GM19467 (cell line): Measurements from ENCODE around the gene LRRC47.

Source experiments
- ATAC-seq: cut with Tn5 transposase; IDR thresholded peaks from one replicate; pipeline ENCODE4 v1.9.1; 2021; ENCODE audit warnings: mild to moderate bottlenecking, moderate library complexity; ENCODE audit not compliant: unreplicated experiment

Gene LRRC47

DNA sequence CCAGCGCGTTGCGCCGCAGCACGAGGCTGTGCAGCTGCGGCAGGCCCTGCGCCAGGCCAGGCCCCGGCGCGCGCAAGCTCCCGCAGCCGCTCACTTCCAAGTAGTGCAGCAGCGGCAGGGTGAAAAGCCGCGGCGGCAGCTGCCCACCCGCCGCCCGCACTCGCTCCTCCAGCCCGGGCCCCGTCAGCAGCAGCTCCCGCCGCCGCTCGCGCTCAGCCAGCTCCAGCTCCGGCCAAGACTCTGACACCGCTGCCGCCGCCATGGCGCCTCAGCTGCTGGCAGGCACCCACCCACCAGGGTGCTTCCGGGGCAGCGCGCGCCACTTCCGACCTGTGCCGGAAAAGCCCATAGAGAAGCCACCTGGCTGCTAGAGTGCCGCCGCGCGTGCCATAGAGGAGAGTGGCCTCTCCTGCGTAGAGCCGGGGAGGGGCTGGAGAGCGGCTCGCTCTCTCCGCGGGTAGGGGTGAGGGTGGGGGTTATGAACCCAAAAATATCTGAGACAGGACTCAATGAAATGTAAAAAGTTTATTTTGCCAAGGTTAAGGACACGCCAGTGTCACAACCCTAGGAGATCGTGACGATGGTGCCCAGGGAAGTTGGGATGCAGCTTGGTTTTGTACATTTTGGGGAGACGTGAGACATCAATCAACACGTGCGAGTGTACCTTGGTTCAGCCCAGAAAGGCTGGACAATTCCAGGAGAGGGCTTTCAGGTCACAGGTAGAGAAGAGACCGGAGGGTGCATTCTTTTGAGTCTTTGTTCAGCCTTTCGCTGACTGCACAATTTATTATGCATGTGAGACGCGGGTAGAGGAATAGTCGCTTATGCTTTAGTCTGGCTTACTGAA lies at the start of gene LRRC47:
Gene LRRC47, minus strand, starts transcription at position 284 of the 847 bp plus-strand sequence. Its CDS starts 22 bp downstream, at position 262.
- peak; percentile 98 for ATAC-seq

DNA sequence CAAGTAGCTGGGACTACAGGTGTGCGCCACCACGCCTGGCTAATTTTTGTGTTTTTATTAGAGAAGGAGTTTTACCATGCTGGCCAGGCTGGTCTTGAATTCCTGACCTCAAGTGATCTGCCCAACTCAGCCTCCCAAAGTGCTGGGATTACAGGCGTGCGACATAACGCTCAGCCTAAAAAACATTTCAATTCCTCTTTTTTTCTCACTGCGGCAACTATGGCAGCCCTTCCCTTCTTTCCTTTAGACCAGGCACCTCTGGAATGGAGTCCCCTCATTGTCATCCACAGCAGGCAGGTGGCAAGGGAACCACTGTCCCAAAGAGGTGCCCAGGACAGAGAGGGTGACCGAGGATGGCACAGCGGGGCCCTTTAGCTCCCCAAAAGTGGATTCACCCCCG lies 46.6 kb upstream of the LRRC47 start:
- no peak for ATAC-seq

DNA sequence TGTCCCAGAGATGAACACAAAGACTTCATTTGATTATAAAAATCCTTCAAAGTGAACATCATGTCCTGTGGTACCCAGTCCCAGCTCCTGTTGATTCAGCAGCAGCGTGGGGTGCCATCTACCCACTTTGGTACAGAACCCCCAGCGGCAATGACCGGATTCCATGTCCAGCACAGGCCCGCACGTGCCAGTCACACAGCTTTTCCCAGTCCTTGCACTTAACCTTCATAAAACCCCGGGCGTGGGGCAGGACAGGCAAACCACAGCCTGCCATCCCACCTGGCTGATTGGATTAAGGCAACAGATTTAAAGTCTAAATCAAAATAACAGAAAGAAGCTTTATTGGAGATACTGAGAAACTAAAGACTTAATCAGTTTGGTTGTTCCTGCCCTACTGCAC lies 45.2 kb upstream of the LRRC47 start:
- no peak for ATAC-seq

- no peak for ATAC-seq
These were observed 42.5 kb upstream of the LRRC47 start for GRCh38 chr1:3838788-3839187.

GRCh38 chr1:3837685-3838084 lies 41.4 kb upstream of the LRRC47 start:
- no peak for ATAC-seq

GRCh38 chr1:3837200-3837599 lies 40.9 kb upstream of the LRRC47 start:
- no peak for ATAC-seq

DNA sequence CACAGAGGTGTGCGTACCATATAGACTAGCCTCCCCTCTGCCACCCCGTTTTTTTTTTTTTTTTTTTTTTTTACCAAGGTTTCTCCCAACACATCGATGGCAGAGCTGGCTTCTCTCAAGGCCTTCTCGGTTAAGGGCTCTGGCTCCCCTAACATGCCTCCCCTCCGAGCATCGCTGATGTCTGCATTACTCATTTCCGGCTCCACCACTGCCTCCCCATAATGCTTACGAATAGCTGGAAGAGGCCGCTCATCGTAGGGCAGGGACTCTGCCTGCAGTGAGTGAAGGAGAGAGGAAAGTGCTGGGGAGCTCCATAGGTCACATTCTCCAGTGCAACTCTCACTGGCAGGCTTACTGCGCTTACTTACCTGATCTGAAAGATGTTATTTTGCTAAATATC lies 40.1 kb upstream of the LRRC47 start:
- no peak for ATAC-seq

- no peak for ATAC-seq
These were observed 38.4 kb upstream of the LRRC47 start for GRCh38 chr1:3834701-3835100.

DNA sequence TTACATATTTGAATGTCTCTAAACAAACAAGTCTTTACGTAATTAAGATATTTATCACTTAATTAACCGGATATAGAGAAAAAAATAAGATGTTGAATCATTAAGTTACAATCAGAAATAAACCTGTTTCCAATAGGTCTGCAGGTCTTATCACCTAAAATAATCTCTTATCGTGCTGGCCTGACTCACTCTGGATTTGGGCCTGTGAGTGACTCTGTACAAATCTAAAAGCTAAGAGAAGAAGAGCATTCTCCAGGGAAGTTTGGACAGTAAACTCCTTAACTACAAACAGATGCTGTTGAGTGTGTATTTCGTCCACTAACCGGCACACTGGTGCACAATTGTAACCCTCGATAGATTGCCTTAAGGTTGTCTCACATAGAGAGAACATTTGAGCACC lies 35.4 kb upstream of the LRRC47 start:
- ATAC-seq: no peak

DNA sequence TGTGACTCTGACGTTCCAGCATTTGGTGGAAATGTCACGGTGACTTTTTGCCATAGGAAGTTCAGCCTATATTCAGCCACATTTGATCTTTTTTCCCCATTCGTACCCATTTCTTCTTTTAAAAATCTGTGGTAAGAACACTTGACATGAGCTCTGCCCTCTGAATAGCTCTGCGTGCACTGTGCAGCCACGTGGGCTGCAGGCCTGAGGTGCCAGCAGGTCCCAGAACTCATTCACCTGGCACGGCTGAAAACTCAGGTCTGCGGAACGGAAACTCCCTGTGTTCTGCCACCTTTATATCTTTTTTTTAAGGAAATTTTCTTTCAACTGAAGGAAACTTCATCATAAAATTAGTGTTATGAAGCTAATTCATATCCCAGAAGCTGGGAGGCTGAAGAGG lies 32.1 kb upstream of the LRRC47 start:
- ATAC-seq: no peak

DNA sequence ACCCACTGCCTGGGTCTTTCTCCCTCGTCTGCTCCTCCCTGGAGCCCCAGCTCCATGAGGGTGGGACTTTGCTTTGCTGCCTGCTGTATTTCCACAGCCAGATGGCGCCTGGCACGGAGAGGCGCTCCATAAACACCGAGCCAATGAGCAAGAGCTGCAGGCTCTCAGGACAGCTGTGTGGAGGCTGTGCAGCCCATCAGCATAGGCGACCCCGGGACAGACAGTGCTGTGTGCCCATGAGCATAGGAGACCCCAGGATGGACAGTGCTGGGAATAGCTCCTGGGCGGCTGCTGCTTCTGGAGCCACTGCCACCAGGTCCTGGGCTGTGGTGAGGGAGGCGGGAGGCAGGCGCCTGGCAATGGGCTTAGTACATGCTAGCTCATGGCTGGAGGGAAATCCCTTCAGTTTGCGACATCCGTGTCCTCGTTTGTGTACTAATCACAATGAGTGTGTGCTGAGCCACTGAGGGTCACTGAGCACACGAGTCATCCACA lies 31.6 kb upstream of the LRRC47 start:
- ATAC-seq: no peak

DNA sequence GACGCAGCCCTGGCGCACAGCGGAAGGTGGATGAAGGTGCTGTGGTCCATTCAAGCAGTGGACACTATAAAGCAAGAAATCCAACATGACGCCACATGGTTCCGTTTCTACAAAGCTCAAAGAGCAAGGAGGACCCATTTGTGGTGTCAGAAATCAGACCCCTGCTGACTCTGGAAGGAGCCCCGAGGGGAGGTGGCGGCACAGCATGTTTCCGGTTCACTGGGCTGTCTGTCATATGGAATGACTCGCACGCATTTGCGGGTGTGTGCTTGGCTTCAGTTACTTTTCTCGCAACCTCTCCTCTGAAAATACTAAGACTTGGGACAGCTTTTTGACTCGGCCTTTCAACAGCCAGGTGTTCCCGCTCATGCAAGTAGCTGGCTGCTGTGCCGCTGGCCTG lies 29.1 kb upstream of the LRRC47 start:
- no peak for ATAC-seq

- ATAC-seq: no peak
These were observed 28.4 kb upstream of the LRRC47 start for GRCh38 chr1:3824650-3825049.

GRCh38 chr1:3822421-3822820 lies 26.1 kb upstream of the LRRC47 start:
- ATAC-seq: no peak

- ATAC-seq: no peak
These were observed 25.6 kb upstream of the LRRC47 start for GRCh38 chr1:3821908-3822307.

GRCh38 chr1:3821447-3821846 lies 25.1 kb upstream of the LRRC47 start:
- ATAC-seq: no peak

GRCh38 chr1:3821004-3821403 lies 24.7 kb upstream of the LRRC47 start:
- no peak for ATAC-seq

DNA sequence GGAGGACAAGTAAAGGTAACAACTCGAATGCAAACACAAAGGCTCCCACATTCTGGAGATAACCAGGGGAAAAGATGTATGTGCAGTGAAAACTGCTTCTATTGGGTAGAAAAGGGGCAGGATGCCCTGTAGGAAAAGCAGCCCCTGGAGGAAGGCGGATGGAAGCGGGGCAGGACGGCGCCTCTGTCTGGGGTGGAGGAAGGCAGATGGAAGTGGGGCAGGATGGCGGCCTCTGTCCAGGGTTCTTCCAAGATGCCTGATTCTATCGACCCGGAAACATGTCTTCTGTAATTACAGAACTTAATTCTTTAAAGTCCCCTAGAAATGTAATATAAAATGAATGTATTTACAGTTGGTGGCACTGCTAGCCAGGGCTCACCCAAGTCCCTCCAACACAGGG lies 24.0 kb upstream of the LRRC47 start:
- no peak for ATAC-seq

GRCh38 chr1:3819771-3820200 lies 23.5 kb upstream of the LRRC47 start:
- no peak for ATAC-seq

DNA sequence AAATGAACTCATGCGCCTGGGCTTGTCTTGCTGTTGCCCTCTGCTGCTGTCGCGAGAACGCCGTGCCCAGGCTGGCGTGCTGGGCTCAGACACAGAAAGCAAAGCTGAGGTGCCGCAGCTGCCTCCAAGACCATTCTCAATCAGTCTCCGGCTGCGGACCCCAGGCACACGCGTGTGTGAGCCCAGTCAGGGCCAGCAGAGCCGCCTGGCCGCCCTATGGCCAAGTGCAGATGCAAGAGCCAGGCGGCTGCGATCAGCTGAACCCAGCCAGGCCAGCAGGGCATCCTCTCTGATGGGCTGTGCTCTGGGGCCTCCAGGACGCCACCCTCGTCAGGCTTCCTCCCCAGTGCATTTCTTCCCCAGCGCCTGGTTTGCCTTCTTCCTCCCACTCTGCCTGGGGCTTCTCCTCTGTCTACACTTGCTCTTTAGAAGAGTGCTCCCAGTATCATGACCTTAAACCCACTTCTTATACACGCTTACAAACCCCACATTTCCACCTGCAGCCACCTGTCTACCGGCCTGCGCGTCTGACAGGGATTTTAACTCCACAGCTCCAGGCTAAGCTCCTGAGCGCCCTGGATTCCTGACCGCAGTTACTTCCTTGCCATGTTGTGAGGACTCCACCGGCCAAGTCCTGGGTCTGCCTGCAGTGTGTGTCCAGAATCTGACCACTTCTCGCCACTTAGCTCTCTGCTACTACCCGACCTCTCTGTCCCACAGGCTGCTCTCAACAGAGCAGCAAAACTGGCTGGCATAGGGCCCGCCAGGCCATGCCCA lies 21.7 kb upstream of the LRRC47 start:
- ATAC-seq: no peak

DNA sequence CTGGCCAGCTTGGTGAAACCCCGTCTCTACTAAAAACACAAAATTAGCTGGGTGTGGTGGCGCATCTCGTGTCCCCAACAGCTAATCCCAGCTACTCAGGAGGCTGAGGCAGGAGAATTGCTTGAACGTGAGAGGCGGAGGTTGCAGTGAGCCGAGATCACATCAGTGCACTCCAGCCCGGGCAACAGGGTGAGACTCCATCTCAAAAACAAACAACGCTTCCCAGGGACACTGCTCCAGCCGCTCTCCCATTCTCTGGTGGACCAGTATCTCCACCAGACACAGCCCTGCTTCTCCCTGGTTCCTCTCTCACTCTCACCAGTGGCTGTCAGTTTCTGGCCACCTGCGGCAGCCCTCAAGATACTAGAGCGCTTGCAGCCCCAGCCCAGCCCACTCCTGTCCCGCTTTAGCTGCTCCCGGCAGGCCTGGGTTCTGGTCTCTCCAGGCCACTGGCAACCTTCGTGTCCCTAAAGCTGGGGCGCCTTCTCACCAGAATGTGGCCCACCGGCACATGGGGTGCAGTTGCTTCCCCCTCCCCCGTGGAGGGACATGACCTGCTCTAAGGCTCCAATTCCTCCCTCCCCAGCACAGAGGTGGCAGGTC lies 20.9 kb upstream of the LRRC47 start:
- ATAC-seq: no peak
